Loucy (cell line): ENCODE data around the gene UTP4.

ENCODE experiments used
- H2AFZ ChIP-seq: fragments of 200-600 bp; sonication (generic); 2 replicates; pipeline ENCODE4 v1.6.0; 2016; ENCODE audit warnings: antibody characterized with exemption, mild to moderate bottlenecking, low read length, moderate library complexity
- H3F3A ChIP-seq: fragments of 200-600 bp; 2 replicates; pipeline ENCODE4 v1.6.0; 2016; ENCODE audit warnings: antibody characterized with exemption, low read depth, mild to moderate bottlenecking
- H3K27me3 ChIP-seq: fragments of 200-600 bp; sonication (generic); 2 replicates; pipeline ENCODE4 v1.6.1; 2014; ENCODE audit warnings: low read length, mild to moderate bottlenecking; ENCODE audit not compliant: insufficient read depth, poor library complexity, severe bottlenecking
- H3K36me3 ChIP-seq: fragments of 200-600 bp; sonication (generic); 2 replicates; pipeline ENCODE4 v1.6.1; 2016; ENCODE audit warnings: low read length; ENCODE audit not compliant: insufficient read depth
- H3K4me1 ChIP-seq: fragments of 200-600 bp; sonication (generic); 2 replicates; pipeline ENCODE4 v1.5.1; 2014; ENCODE audit warnings: low read length, mild to moderate bottlenecking; ENCODE audit not compliant: insufficient read depth, poor library complexity, severe bottlenecking
- H3K4me2 ChIP-seq: fragments of 200-600 bp; sonication (generic); 2 replicates; pipeline ENCODE4 v1.6.0; 2014; ENCODE audit warnings: antibody characterized with exemption, low read length, low read depth, mild to moderate bottlenecking; ENCODE audit not compliant: poor library complexity, severe bottlenecking
- H3K4me3 ChIP-seq: fragments of 200-600 bp; sonication (generic); 2 replicates; pipeline ENCODE4 v1.5.1; 2014; ENCODE audit warnings: low read length, mild to moderate bottlenecking, mixed read lengths; ENCODE audit not compliant: poor library complexity, severe bottlenecking
- H3K79me2 ChIP-seq: fragments of 200-600 bp; sonication (generic); 2 replicates; pipeline ENCODE4 v1.6.1; 2014; ENCODE audit warnings: low read length; ENCODE audit not compliant: insufficient read depth
- H3K9ac ChIP-seq: fragments of 200-600 bp; sonication (generic); 2 replicates; pipeline ENCODE4 v1.6.0; 2014; ENCODE audit warnings: mild to moderate bottlenecking, low read depth, low read length, moderate library complexity; ENCODE audit not compliant: poor library complexity, severe bottlenecking
- H3K9me2 ChIP-seq: fragments of 200-600 bp; sonication (generic); replicated peaks from 2 replicates; pipeline ENCODE4 v1.6.1; 2016; ENCODE audit warnings: low read depth, low read length, mixed read lengths
- H3K9me3 ChIP-seq: fragments of 200-600 bp; sonication (generic); 2 replicates; pipeline ENCODE4 v1.6.1; 2014; ENCODE audit warnings: mild to moderate bottlenecking, antibody characterized with exemption, low read length, low read depth; ENCODE audit not compliant: insufficient read depth
- H4K20me1 ChIP-seq: fragments of 200-600 bp; sonication (generic); 2 replicates; pipeline ENCODE4 v1.6.0; 2014; ENCODE audit warnings: antibody characterized with exemption, low read length, mild to moderate bottlenecking; ENCODE audit not compliant: insufficient read depth, poor library complexity, severe bottlenecking
- CTCF ChIP-seq: fragments of 200-600 bp; sonication (generic); conservative IDR thresholded peaks from 2 replicates; pipeline ENCODE4 v1.5.1; 2014; ENCODE audit warnings: mild to moderate bottlenecking, antibody characterized with exemption, low read length
- EZH2phosphoT487 ChIP-seq: fragments of 200-600 bp; IDR thresholded peaks from 2 replicates; pipeline ENCODE4 v1.6.1; 2018; ENCODE audit warnings: antibody characterized with exemption, mild to moderate bottlenecking, moderate library complexity, borderline replicate concordance

Gene UTP4

GRCh38 chr16:69085032-69085695 is 47.3 kb upstream of the UTP4 start:
- Histone ChIP-seq H3K36me3 (no peaks in the 10 kb centered on the region), H3K9me3 (no peaks in the 10 kb centered on the region), H2AFZ (no peak overlapping the region), H3K4me3 (no peak overlapping the region), H3F3A (no peaks in the 10 kb centered on the region), H3K4me1 (peaks cover 8% of the 10 kb centered on the region), H3K9me2 (no peaks in the 10 kb centered on the region), H3K4me2 (no peak overlapping the region), H3K79me2 (no peaks in the 10 kb centered on the region), H3K9ac (no peak overlapping the region), H3K27me3 (no peaks in the 10 kb centered on the region), H4K20me1 (no peaks in the 10 kb centered on the region)
- TF ChIP-seq CTCF, result no peak
- no peak for TF ChIP-seq EZH2phosphoT487

- Histone ChIP-seq H4K20me1 (no peaks in the 10 kb centered on the region), H3K27me3 (no peaks in the 10 kb centered on the region), H3K4me2 (peak overlapping the region; percentile 17), H3K79me2 (no peaks in the 10 kb centered on the region), H3K9me3 (no peaks in the 10 kb centered on the region), H3K9me2 (no peaks in the 10 kb centered on the region), H3F3A (no peaks in the 10 kb centered on the region), H3K36me3 (no peaks in the 10 kb centered on the region), H3K4me1 (peaks cover 8% of the 10 kb centered on the region), H2AFZ (peak overlapping the region; percentile 67), H3K4me3 (no peak overlapping the region), H3K9ac (peak overlapping the region; percentile 8)
- TF ChIP-seq CTCF, result no peak
- TF ChIP-seq EZH2phosphoT487, result no peak
Measured at GRCh38 chr16:69087161-69087581, 45.3 kb upstream of the UTP4 start.

GRCh38 chr16:69088684-69089083 is 43.8 kb upstream of the UTP4 start:
- no peaks in the 10 kb centered on the region for H3K9me2 ChIP-seq
- H3K4me2 ChIP-seq, result no peak overlapping the region
- no peaks in the 10 kb centered on the region for H3K27me3 ChIP-seq

More at GRCh38 chr16:69088684-69089083, 43.8 kb upstream of the UTP4 start:
- Histone ChIP-seq H3K9ac (no peak overlapping the region), H3K79me2 (no peaks in the 10 kb centered on the region), H3K4me1 (peaks cover 8% of the 10 kb centered on the region), H2AFZ (no peak overlapping the region), H3K4me3 (no peak overlapping the region), H3K36me3 (no peaks in the 10 kb centered on the region), H3F3A (no peaks in the 10 kb centered on the region), H4K20me1 (no peaks in the 10 kb centered on the region), H3K9me3 (no peaks in the 10 kb centered on the region)
- no peak for TF ChIP-seq EZH2phosphoT487
- no peak for TF ChIP-seq CTCF
